Measurements from ENCODE around the gene PAPOLG. TPM values are rescaled to one million over a fixed set of nuclear protein-coding genes. Genes with fewer than 3 reads are reported as not detected.

PAPOLG gene
- total and polyA plus RNA-seq, 2 of the 4 experiments (the other 2 are of a cell fraction): 3.5 to 12.4 TPM

DNA sequence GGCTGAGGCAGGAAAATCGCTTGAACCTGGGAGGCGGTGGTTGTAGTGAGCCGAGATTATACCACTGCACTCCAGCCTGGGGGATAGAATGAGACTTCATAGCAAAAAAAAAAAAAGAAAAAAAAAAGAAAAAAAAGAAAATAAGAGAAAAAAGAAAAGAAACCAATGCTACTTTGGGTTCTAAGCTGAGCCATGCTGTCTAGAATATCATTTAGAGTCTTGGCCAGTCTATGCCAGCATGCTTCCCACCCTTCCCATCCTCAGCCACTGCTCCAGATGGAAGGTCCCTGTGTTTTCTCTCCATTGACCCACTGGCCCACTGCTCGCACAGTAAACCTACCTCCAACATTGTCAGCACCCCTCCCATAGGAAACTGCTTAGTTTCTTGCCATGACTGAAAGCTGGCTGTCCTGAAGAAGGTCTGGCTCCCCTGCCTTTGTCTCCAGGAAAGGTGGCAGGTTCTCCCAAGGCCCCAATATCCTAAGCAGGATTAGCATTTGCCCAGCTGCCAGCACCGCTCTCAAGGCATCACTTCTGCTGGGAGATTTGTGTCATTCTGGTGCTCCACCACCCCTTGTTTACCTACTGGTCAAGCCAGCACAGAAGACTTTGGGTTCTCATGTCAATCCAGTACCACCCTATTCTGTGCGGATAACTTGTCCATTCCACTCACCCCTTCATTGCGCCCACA is 47.3 kb upstream of the PAPOLG start (continued):
- no peak for TF ChIP-seq CTCF (conservative IDR thresholded peaks at IDR 0.05; ENCODE audit: low read depth, low read length)

DNA sequence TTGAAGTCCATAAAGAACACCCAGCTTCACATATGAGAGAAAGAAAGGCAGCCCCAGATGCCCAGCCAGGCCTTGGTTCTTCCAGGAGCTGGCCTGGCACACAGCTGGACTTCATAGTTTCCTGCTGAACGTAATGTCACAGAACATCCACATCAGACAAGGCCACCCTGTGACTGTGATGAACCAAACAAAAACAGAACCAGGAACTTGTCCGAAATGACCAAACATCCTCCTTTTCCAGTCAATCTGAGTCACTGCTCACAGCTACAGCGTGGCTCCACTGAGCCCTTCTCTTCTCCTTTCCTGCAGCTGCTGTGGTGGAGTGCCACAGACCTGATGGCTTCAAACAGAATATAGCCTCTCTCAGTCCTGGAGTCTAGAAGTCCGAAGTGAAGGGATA is 45.4 kb upstream of the PAPOLG start:
- dilution Hi-C loops (cut with HindIII; ENCODE audit: low sequenced_read_pairs, unreplicated experiment): no loop called here
- TF ChIP-seq FOS (IDR thresholded peaks at IDR 0.05; ENCODE audit: low read depth, low read length) (no peak), NFE2L2 (IDR thresholded peaks at IDR 0.05; ENCODE audit: low read depth, low read length) (no peak), CTCF (conservative IDR thresholded peaks at IDR 0.05; ENCODE audit: low read depth, low read length) (no peak), RCOR1 (IDR thresholded peaks at IDR 0.05; ENCODE audit: insufficient replicate concordance, low read length) (no peak), SMC3 (IDR thresholded peaks at IDR 0.05; ENCODE audit: low read depth, low read length) (no peak), ELK1 (IDR thresholded peaks at IDR 0.05; ENCODE audit: borderline replicate concordance, low read depth, low read length) (no peak), MAZ (IDR thresholded peaks at IDR 0.05; ENCODE audit: borderline replicate concordance, low read depth, low read length) (no peak), RFX5 (IDR thresholded peaks at IDR 0.05; ENCODE audit: low read depth, low read length) (no peak)

More for the DNA sequence above, 45.4 kb upstream of the PAPOLG start:
- H4K5ac ChIP-seq (ENCODE audit: low read depth, low read length): no peak overlapping the region
- H3K4me3 ChIP-seq (ENCODE audit: insufficient read depth, low read depth, low read length): no peak overlapping the region
- no peak overlapping the region for H3K56ac ChIP-seq (ENCODE audit: extremely low read depth, insufficient read depth, low read length)
- no peak overlapping the region for H3K9ac ChIP-seq (ENCODE audit: low read depth, low read length)
- no peaks in the 10 kb centered on the region for H3K9me3 ChIP-seq (ENCODE audit: control insufficient read depth, insufficient read depth, low read length)
- no peak overlapping the region for H4K8ac ChIP-seq (ENCODE audit: low read depth in 2 of 2, low read length in 2 of 2)
- in situ Hi-C loops (cut with MboI; ENCODE audit: low sequenced_read_pairs): no loop called here
- CTCF ChIA-PET: interaction anchor here (0.6 to 1.4 kb wide), 2 partner anchors 39 to 288 kb away, joined by 3 to 4 read pairs; no protein-coding TSS in a partner anchor
- H4K20me1 ChIP-seq (ENCODE audit: insufficient read depth, low read length): no peaks in the 10 kb centered on the region
- no peak overlapping the region for H2AK5ac ChIP-seq (ENCODE audit: low read depth, low read length)
- H3K4me2 ChIP-seq (ENCODE audit: low read depth, low read length): no peak overlapping the region
- H4K91ac ChIP-seq (ENCODE audit: insufficient read depth, low read depth, low read length): no peak overlapping the region
- H3K36me3 ChIP-seq (ENCODE audit: control insufficient read depth, insufficient read depth, low read length): no peaks in the 10 kb centered on the region
- no peak overlapping the region for H3K23ac ChIP-seq (ENCODE audit: low read depth, low read length)
- no CpG with 5 or more reads among the region's 4 CpGs for WGBS, 2 experiments (ENCODE audit: extremely low coverage in 2 of 2, insufficient read length in 1 of 2)
- H3K4ac ChIP-seq (ENCODE audit: low read depth, low read length): no peak overlapping the region
- no peak overlapping the region for H3K27ac ChIP-seq (ENCODE audit: insufficient read depth, low read length)
- no TSS peak for BruUV-seq (replicated peaks)
- H2BK15ac ChIP-seq (ENCODE audit: low read depth, low read length): no peak overlapping the region
- H2AK9ac ChIP-seq (replicated peaks; ENCODE audit: low read depth, low read length, poor library complexity): peak overlapping the region; percentile 78
- H3K18ac ChIP-seq (ENCODE audit: low read depth, low read length): no peak overlapping the region
- ATAC-seq (ENCODE audit: low read depth) (peak; percentile 44), DNase-seq (peak; percentile 11)
- no peak overlapping the region for H2BK5ac ChIP-seq (ENCODE audit: low read depth, low read length, poor library complexity, severe bottlenecking)
- H3K27me3 ChIP-seq (ENCODE audit: control insufficient read depth, insufficient read depth, low read length): no peaks in the 10 kb centered on the region; the same call in 1 of the 2 replicates
- no peak overlapping the region; the same call in 1 of the 2 replicates for H2BK120ac ChIP-seq (ENCODE audit: low read depth, low read length)
- H3K79me1 ChIP-seq (ENCODE audit: low read depth in 1 of 2, low read length in 2 of 2): no peaks in the 10 kb centered on the region
- intact Hi-C loops (cut with micrococcal nuclease): no loop called here
- peaks cover 2% of the 10 kb centered on the region; the same call in 1 of the 2 replicates for H3K9me1 ChIP-seq (ENCODE audit: insufficient read depth, low read length)
- no peak overlapping the region for H2BK20ac ChIP-seq (ENCODE audit: low read depth, low read length)
- POLR2A ChIA-PET (ENCODE audit: unreplicated experiment): no interaction called here
- H2AFZ ChIP-seq (replicated peaks; ENCODE audit: low read length, poor library complexity): peak overlapping the region; percentile 83
- no peaks in the 10 kb centered on the region; the same call in 1 of the 2 replicates for H3K4me1 ChIP-seq (ENCODE audit: control insufficient read depth, insufficient read depth, low read length)
- no peak overlapping the region; the same call in 1 of the 2 replicates for H3K14ac ChIP-seq (replicated peaks; ENCODE audit: low read depth, low read length)
